ENCODE data around the gene CDK6.

The CDK6 gene

DNA sequence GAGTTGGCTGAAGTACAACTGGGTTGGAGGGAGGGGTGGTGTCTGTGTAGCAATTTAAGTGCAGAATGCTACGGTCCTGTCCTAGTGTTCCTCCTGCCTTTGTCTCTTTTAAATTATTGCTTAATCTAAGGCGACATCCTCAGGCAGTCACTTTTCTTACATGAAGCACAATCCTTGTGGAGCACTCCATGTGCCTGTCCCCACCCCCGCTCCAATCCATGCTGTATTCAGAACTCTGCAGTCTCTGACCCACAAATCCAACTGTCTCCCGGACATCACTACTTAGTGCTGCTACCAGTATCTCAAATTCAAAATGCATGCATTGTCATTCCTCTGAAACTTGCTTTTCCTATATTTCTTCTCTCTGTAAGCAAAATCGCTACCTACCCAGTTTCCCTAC is 154.7 kb downstream of the CDK6 start:
- no peak for DNase-seq (ENCODE audit: low read depth in 2 of 2)

DNA sequence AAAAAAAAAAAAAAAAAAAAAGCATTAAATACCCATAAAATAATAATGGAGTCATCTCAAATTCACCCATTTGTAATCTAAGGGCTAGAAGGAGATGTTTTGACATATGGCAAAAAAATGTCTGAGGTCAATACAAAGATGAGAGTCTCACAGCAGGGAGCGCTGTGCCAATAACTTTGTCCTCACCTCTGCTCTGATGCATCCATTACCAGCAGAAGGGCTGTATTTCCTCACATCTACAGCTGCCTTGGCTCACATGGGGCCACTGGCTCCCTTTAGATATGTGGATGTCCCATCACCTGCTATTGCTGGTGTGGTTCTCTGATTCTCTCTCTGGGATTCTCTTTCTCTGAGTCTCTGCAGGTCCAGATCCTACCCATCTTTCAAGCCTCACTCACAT is 155.9 kb downstream of the CDK6 start:
- DNase-seq (ENCODE audit: low read depth in 2 of 2), result no peak

DNA sequence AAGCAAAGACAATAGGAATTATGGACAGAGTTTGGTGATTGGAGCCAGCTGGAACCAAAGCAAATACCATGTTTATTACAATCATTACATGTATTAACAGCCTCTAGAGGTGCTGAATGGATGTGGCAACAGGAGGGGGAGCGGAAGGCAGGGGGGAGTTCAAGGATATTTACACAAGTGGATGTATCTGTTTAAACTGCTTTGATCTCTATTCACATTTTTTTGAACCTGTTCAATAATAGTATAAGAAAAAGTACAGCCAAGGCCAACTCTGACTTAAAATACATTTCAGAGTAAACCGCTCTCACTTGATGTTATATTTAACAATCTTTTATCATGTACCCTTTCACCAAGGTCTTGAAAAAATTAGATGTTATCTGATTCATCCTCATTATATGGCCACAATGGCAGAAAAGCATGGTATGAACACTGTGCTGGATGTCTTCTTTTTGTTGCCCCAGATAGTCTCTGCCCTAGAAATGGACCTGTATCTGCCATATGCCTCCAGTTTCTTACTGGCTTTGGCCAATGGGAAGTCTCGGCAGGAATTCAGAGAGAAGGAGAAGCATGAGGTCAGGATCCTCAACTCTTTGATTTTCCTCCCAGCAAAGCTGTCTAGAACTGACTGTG is 158.0 kb downstream of the CDK6 start:
- DNase-seq (ENCODE audit: low read depth in 2 of 2), result no peak

DNA sequence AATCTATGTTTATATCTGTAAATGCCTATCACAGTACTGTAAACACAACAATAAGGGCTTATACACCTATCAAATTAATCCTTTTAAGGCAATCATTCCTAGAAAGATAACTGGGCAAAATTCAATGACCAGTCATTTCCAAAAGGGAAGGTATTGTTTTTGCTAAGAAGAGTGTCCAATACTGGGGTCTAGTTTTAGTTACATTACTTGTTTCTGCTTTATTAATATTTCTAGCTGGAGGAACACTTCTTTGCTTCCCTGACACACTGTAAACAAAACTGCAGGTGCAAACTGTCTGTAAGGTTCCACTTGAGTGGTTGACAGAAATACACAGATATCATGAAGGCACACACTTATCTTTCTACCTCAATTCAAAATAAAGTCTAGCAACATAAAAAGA is 162.0 kb downstream of the CDK6 start:
- no peak for DNase-seq (ENCODE audit: low read depth in 2 of 2)

DNA sequence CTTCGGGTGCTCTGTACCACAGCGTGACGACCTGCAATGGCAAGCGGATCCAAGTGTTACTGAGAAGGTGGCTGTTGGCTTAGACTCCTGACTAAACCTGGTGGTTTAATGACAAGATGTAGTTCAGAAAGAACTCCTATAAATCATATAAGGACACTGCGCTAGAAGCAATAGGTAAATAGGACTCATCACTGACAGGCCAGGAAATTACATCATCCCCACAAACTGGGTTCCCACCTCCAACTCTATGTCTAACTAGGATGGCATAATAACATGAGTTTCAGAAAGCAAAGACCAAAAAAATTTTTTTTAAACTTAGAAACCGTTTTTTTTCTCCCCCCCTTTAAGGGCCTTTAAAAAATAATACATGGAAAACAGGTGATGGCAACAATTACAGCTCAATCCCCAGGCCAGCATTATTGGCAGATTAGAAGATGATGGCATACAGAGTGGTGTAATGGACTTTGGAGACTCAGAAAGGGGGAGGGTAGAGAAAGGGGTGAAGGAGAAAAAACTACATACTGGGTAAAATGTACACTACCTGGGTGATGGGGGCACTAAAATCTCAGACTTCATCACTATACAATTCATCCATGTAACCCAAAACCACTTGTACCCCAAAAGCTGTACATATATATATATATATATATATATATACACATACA is 164.7 kb downstream of the CDK6 start:
- DNase-seq (ENCODE audit: low read depth in 2 of 2), result no peak

DNA sequence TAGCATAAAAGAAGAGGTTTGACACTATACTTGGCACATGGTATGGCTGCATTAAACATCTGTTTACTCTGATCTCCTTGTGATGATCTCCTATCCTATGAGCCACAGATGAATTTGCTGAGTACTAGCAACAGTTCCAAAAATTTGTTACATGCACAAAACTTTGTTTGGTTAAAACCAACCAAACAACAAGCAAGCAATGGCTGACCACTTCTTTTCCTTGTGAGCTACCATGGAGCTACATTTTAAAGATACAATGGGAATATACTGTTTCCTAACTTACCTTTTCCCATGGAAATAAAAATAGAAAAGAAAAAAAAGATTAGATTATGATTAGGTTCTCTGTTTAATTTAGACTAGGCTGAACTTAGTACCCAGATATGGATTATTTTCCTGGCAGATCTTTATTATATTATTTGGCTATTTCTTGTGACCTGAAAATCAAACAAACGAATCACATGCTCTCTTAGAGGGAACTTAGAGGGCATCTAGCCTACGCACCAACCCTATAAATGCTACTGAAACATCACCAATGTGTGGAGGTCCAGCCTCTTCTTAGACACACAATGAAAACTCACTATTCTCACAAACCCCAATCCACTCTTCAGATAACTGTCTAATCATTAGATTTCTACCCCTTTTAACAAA is 166.0 kb downstream of the CDK6 start:
- no peak for DNase-seq (ENCODE audit: low read depth in 2 of 2)

DNA sequence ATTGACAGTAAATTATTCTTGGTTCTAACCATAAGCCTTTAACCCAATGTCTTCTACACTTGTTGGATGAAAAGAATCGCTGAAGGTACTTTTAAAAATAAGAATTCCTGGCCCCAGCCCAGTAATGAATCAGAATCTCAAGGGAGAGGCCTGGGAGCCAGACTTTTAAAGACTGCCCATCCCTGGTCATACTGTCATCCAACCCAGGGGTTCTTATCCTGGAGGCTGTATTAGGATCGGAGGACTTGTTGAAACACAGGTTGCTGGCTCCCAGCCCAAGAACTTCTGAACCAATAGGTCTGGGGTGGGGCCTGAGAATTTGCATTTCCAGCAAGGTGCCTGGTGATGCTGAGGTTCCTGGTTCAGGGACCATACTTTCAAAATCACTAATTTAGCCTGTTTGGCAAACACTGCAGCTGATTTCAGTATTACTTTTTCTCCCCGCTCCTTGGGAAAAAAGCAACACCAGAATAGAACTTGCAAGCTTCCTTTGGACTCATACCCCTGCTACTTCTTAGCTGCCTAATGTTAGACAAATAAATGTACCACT is 166.7 kb downstream of the CDK6 start:
- DNase-seq (ENCODE audit: low read depth in 2 of 2), result no peak

DNA sequence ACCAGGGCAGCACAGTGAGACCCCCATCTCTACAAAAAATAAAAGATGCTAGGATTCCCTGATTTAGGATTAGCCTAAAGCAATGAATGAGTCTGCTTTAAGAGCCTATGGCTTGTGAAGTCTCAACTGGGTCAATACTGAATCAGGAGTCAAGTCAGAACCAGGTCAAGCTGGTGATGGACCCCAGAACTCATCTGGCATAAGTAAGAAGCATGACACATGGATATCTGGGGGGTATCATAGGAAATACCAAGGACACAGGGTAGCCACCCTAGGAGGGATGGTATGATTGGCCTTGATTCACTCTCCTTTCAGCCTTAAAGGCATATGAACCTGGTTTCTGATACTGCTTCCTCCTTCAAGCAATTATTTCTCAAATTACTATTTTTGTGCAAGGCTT is 167.8 kb downstream of the CDK6 start:
- DNase-seq (ENCODE audit: low read depth in 2 of 2), result no peak

DNA sequence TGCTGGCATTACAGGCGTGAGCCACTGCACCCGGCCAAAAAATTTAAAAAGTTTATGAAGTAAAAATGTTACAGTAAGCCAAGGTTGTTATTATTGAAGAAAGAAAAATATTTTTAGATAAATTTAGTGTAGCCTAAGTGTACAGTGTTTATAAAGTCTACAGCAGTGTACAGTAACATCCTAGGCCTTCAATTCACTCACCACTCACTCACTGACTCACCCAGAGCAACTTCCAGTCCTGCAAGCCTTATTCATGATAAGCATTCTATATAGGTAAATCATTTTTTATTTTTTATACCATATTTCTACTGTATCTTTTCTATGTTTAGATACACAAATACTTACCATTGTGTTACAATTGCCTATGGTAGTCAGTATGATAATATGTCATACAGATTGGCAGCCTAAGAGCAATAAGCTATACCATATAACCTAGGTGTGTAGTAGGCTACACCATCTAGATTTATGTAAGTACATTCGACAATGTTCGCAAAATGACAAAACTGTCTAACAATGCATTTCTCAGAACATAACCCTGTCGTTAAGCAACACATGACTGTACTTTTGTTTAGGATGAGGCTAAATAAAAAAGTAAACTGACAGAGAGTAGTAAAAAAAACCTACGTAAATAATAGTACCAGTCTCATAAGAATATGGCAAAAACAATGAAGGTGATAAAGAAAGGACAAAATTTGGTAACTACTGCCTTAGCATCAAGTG is 168.4 kb downstream of the CDK6 start:
- DNase-seq (ENCODE audit: low read depth in 2 of 2), result no peak

DNA sequence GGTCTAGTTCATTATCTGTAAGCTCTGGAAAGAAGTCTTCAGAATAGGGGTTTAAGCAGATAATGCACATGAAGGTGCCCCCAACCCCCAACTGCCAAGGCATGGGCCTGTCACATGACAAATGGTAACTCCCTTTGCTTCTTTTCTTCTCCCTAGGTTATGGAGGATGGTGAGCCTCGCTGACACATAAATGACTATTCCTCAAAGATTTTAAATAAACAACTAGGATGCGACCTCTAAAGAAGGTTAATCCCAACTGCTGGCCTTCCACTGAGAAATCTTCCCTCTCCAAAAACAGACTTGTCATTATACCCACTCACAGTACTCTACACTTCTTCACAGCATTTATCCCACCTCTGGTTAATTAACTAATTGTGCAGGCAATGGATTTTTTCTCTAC is 170.4 kb downstream of the CDK6 start:
- no peak for DNase-seq (ENCODE audit: low read depth in 2 of 2)

DNA sequence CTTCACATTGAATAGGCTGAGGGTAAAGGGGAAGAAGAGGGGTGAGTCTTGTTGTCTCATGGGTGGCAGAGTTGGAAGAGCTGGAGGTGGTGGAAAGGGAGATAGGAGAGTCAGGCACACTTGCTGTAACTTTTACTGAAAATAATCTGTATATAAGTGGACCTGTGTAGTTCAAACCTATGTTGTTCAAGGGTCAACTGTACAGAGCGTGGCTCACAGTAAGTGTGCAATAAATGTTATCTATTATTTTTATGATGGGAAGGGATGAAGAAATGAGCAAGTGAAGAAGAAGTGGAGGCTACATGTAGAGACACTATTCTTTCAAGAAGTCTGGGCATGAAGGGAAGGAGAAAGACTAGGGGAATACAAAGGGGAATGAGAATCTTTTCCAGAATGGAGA is 174.7 kb downstream of the CDK6 start:
- DNase-seq (ENCODE audit: low read depth in 2 of 2), result no peak

DNA sequence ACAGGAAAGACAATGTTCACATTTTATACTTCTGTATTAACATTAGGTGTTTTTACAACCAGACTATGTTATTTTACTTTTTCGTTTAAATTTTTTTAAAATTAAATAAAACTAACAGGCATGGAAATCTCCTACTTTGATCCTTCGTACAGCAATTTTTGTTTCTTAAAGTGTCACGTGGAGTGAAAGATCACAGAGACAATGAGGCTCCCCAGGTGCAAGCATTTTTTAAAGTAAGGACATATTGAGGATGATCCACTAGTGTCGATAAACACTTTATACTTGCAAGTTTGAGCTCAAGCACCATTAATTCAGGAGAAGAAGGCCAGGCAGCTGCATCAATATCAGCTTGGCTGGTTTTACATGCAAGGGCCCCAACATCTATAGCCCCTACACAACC is 177.7 kb downstream of the CDK6 start:
- DNase-seq (ENCODE audit: low read depth in 2 of 2), result no peak

DNA sequence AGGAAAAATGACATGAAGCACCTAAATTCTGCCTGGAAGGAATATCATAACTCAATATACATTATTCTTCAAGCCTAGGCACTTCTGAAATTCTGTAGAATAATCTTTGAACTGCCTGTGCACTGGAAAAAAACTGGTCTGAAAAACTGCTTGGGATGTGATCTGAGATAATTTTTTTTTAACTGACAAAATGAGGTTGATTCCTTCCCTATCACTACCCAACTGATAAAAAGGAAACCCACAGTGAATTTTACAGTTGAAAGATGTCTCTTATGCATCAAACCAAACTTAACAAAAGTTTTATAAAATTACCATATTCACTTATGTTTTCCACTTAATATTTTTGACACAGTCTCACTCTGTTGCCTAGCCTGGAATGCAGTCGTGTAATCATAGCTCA is 179.0 kb downstream of the CDK6 start:
- no peak for DNase-seq (ENCODE audit: low read depth in 2 of 2)

DNA sequence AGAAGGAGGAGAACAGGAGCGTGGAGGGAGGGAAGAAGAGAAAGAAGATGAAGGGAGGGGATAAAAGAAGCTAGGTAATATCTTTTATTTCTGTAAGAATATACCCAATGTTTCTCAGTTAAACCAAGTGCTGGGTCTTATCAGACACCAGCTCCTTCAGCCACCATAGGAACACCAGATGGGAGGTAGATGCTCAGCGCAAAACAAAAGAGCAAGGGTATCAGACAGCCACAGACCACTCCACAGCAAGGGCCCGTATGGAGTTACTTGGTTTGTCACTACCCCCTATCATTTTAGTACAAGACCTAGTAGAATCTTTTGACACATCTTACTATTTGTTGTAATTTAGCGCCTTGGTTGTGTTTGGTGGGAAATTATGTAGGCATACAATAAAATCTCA is 180.3 kb downstream of the CDK6 start:
- no peak for DNase-seq (ENCODE audit: low read depth in 2 of 2)

DNA sequence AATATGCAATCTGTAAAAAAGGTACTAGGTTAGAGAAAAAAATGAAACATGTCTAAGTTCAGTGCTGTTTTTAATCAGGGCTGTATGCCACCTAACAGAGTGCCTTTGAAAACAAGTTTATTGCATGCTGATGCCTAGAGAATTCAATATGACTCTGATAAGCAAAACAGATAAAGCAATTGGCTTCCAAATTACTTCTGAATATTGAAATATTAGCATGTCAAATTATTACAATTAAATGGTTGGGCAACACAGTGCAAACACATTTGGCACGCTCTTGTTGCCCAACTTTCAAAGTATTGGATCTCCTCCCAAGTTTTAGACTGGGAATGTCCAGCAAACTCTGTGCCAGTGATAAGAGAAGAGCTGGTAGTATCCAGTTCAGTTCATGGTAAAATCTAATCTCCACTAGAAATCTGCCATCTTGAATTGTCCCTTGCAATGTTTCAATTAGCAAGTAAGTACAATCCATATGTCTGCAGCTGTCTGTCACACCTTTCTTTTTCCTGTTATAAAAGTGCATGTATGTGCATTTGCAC is 181.0 kb downstream of the CDK6 start:
- no peak for DNase-seq (ENCODE audit: low read depth in 2 of 2)

DNA sequence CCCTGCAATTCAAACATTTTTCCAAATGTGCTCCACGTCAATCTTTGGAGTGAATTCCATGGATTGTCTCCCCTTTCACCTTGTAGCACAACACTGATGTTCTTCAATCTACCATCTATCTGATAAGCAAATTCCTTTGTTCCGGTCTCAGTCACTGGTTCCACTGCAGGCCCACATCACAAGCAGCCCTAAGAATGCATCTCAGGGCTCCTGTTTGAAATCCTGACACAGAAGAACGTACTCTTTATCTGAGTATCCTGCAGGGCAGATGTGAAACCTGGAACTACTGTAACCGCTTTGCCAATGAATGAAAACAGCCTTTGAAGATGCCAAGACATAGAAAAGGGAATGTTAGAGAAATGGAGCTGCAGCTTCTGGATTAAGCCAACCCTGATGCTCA is 183.2 kb downstream of the CDK6 start:
- DNase-seq (ENCODE audit: low read depth in 2 of 2), result no peak

DNA sequence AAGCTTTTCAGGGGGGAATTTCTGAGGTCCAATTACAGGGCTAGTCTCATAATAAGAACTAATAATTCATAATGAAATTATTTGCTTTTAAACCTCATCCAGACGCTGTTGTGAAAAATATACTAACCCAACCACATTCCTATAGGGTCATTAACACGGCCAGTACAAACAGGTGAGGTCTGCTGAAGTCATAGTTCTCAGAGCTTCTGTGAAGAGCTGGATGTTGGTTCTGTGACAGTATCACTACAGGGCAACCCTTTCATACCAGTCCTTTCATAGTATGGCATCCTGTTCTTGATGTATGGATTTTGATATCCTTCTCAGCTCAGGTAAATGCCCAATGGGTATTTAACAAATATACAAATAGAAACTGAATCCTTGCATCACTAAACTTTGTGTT is 183.8 kb downstream of the CDK6 start:
- no peak for DNase-seq (ENCODE audit: low read depth in 2 of 2)

DNA sequence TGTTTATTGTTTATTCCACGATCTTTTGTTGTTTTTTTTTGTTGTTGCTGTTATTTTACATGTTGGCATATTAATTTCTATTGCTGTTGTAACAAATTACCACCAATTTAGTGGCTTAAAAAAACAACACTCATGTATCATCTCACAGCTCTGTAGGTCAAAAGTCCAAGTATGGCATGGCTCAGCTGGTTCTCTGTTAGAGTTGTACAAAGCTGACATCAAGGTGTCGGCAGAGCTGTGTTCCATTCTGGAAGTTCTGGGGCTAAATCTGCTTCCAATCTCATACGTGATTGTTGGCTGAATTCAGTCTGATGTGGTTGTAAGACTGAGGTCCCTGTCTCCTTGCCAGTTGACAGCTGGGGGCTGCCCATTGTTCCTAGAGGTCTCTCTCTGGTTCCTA is 186.0 kb downstream of the CDK6 start:
- DNase-seq (ENCODE audit: low read depth in 2 of 2), result no peak

DNA sequence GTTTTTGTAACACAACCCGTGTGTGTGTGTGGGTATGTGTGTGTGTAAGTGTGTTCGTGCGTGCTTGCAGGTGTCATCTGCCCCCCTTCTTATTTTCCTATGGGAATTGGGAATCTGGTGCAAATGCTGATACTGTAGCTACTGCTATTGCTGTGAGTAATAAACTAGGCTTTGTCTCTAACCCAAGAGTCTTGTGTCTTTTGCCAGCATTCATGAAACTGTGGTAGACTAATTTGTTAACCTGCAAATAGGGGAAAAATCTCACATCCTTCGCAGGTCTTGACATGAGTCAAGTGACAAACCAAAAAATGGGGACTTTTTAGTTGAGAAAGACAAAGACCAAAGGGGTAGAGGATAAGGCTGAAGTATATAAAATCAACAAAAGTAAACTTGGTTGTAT is 188.3 kb downstream of the CDK6 start:
- no peak for DNase-seq (ENCODE audit: low read depth in 2 of 2)

DNA sequence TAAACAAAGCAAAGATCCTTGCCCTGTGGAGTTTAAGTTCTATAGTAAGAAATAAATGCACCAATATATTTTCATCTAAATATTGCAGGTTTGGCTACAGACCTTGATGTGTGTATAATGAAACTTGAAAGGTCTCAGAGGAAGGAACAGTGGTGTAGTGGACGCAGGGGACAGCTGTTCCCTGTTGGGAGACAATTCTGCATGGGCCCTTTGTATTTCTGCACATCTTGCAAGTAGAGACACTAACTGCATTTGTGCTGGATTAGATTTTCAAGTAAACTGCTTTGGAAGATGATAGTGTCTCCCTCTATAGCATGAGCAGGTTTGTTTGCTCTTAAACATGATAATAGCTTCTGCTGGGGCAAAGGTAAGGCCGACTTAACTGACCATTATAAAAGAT is 188.7 kb downstream of the CDK6 start:
- no peak for DNase-seq (ENCODE audit: low read depth in 2 of 2)

DNA sequence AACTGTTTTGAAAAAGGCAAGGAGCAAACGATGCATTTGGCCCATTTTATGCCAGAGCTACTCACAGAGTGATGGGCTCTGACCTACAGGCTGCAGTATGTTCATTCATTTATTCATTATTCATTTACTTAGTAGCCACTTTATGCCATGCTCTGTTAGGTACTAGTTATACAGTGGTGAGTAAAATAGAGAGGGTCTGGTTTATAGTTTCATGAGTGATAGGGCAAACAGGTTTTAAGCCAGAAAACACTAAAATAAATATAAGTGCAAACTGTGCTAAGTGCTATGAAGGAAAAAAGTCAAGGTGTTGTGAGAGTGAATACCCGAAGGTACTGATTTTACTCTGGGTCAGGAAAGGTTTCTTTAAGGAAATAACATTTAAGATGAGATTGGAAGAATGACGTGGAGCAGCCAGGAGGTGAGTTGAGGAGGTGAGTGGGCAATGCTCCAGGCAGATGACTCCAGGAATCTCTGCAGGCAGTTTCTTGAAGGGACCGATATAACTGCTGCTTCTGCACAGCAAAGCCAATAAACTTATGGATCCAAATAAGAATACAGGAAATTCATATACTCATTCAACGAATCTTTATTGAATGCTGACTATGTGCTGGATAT is 189.3 kb downstream of the CDK6 start:
- DNase-seq (ENCODE audit: low read depth in 2 of 2), result no peak

Data from stimulated activated CD4-positive, alpha-beta T cell treated with anti-CD3 and anti-CD28 coated beads, Interleukin-4, amount 100 ng/mL, for 48 hours (primary cell).